NB4 (cell line): ENCODE data around the gene SEMA6D.

Source experiments
- DNase-seq: peaks from one replicate; pipeline ENCODE4 v3.0.0; 2010; ENCODE audit warnings: low read depth
- H3K4me3 ChIP-seq: one replicate; pipeline ENCODE4 v1.5.1; 2011; ENCODE audit warnings: mild to moderate bottlenecking, low read depth, low read length, moderate library complexity
- MYC ChIP-seq: IDR thresholded peaks from 2 replicates; pipeline ENCODE4 v1.6.1; 2011; ENCODE audit warnings: low read depth, low read length
- POLR2A ChIP-seq: IDR thresholded peaks from 2 replicates; pipeline ENCODE4 v1.6.1; 2011; ENCODE audit warnings: mild to moderate bottlenecking; ENCODE audit not compliant: insufficient read length; ENCODE audit errors: extremely low read depth
- TF ChIP-seq, protein P1 (sequence below): IDR thresholded peaks from one replicate; pipeline ENCODE4 v1.5.1; 2012; ENCODE audit warnings: low read depth, low read length
- TF ChIP-seq, protein P2 (sequence below): IDR thresholded peaks from 2 replicates; pipeline ENCODE4 v1.6.1; 2011; ENCODE audit warnings: low read depth, low read length

The SEMA6D gene

DNA sequence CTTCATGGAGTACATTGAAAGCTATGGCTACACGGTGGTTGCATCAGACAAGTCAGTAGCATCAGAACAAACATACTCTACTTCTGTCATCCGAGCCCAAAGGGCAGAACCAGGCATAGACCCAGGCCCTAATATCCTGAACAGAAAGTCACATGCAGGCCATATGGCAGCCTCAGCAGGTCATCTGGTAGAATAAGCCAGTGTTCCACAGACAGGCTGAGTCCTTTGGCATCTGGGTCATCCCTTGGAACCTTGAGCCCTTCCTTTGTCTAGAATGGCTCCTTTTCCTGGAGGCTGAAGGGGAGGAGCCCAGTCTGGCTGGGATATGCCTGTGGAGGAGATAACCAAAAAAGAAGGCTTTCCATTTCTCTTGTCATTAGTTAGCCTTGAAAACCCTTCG lies 29.2 kb downstream of the SEMA6D start:
- no peak for DNase-seq
- H3K4me3 ChIP-seq: no peak overlapping the region
- TF ChIP-seq POLR2A (no peak), MYC (no peak)
- TF ChIP-seq, protein P1, sequence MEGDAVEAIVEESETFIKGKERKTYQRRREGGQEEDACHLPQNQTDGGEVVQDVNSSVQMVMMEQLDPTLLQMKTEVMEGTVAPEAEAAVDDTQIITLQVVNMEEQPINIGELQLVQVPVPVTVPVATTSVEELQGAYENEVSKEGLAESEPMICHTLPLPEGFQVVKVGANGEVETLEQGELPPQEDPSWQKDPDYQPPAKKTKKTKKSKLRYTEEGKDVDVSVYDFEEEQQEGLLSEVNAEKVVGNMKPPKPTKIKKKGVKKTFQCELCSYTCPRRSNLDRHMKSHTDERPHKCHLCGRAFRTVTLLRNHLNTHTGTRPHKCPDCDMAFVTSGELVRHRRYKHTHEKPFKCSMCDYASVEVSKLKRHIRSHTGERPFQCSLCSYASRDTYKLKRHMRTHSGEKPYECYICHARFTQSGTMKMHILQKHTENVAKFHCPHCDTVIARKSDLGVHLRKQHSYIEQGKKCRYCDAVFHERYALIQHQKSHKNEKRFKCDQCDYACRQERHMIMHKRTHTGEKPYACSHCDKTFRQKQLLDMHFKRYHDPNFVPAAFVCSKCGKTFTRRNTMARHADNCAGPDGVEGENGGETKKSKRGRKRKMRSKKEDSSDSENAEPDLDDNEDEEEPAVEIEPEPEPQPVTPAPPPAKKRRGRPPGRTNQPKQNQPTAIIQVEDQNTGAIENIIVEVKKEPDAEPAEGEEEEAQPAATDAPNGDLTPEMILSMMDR: no peak
- TF ChIP-seq, protein P2, sequence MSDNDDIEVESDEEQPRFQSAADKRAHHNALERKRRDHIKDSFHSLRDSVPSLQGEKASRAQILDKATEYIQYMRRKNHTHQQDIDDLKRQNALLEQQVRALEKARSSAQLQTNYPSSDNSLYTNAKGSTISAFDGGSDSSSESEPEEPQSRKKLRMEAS: no peak

DNA sequence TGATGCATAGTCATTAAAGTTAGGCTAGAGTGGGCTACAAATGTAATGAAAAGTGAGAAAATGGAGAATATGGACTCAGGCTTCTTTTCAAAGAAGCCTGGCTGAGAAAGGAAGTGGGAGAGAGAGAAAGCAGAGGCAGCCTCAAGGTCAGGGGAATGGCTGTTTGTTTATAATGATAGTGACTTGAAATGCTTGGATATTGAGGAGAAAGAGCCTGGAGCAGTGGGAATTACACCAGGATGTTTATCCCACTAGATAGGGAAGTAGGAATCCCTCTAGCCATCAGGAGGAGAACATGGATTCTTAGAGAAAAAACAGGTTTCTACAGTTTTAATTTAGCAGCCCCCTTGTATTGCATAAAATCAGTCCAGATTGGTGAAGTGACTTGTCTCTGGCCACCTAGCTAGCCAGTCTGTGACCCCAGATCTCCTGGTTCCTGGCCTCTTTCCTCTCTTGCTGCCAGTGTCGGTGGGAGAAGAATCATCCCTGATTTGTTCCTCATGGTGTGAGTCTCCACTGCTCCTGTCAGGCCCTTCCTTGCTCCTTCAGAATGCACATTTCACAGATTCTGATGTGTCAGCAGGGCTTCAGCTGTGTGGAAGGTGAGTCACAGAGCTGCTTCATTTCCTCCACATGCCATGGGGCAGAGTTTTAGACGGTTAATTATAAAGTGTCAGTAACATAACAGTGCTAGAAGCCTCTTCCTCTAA lies 32.9 kb downstream of the SEMA6D start:
- TF ChIP-seq, protein P1: no peak
- TF ChIP-seq POLR2A (no peak), MYC (no peak)
- TF ChIP-seq, protein P2: no peak
- DNase-seq: no peak
- no peak overlapping the region for H3K4me3 ChIP-seq

DNA sequence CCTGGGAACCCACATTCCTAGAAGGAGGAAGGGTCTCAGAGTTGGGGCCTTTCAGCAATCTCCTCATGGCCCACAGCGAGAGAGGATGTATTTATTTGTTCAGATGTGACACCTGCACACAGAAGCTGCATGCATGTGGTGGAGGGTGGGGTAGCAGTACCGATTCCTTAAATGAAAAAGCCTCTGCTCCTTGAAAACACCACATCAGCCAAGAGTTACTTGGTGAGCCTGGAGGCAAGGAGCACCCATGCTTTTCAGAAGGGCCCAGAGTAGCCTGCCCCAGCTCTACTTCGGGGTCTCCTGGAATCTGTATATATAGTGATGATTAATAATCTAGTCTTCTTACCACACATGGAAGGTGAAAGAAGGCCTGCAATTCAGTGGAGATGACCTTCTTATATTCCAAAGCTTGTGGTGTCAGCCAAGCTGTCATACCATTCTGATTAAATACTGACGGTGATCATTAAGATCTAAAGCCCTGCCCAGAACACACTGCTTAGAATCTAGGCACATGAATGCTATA lies 33.5 kb downstream of the SEMA6D start:
- no peak overlapping the region for H3K4me3 ChIP-seq
- TF ChIP-seq, protein P1: no peak
- no peak for TF ChIP-seq MYC
- TF ChIP-seq, protein P2: no peak
- TF ChIP-seq POLR2A: no peak
- no peak for DNase-seq

DNA sequence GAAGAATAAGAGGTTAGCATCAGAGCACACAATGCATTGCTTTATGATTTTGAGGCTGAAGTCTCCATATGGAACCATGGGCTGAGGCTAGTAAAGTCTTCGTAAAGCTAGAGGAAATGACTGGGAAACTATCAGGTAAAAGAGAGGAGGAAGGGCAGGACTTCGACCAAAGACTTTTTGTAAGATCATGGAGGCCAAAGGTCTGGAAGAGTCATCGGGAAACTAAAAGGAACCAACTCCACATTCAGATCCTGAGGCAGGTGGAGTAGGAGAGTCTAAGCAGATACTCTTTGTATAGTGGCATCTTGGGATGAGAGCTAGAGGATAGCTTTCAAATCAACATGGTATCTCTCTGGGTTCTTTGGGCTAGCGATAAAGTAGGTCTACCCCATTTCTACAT lies 36.3 kb downstream of the SEMA6D start:
- TF ChIP-seq, protein P1: no peak
- TF ChIP-seq, protein P2: no peak
- TF ChIP-seq POLR2A (no peak), MYC (no peak)
- no peak for DNase-seq
- no peak overlapping the region for H3K4me3 ChIP-seq

DNA sequence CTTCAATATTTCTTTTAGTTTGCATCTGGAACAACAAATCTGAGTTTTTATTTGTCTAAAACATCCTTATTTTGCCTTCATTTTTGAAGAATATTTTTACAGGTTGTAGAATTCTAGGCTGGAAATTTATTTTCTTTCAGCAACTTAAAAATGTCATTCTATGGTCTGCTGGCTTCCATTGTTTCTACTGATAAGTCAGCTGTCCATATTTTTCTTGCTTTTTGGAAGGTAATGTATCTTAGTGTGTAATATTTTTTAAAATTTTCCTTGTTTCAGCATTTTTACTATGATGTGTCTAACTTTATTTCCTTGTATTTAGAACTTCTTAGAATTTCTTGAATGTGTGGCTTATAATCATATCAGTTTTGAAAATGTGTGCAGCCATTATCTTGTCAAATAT lies 37.0 kb downstream of the SEMA6D start:
- DNase-seq: no peak

More for the DNA sequence above, 37.0 kb downstream of the SEMA6D start:
- TF ChIP-seq POLR2A (no peak), MYC (no peak)
- TF ChIP-seq, protein P2: no peak
- TF ChIP-seq, protein P1: no peak
- no peak overlapping the region for H3K4me3 ChIP-seq
